B cell (primary cell): Measurements from ENCODE around the gene RAB43. TPM values are rescaled to one million over a fixed set of nuclear protein-coding genes. Genes with fewer than 3 reads are reported as not detected.

Experiments
- ATAC-seq: fragments of 200-7000 bp; cut with Tn5 transposase; one replicate; pipeline ENCODE4 v1.10.0; 2021; ENCODE audit warnings: low read depth, mild to moderate bottlenecking, moderate number of reproducible peaks, moderate library complexity
- CTCF ChIA-PET: fragments of 350-600 bp; sonication (Branson Sonifier 250); formaldehyde crosslinking; loops from one replicate; lab custom pipeline; 2021; ENCODE audit warnings: antibody characterized with exemption, inconsistent platforms; lab: Charles Lee
- POLR2A ChIA-PET: fragments of 350-600 bp; sonication (Branson Sonifier 250); formaldehyde crosslinking; loops from one replicate; lab custom pipeline; 2021; ENCODE audit warnings: antibody characterized with exemption; lab: Charles Lee
- DNase-seq: peaks from one replicate; pipeline ENCODE4 v3.0.0; 2013
- H2AFZ ChIP-seq: 2 replicates; pipeline ENCODE4 v1.6.1; 2012; ENCODE audit warnings: mild to moderate bottlenecking, low read depth, low read length; ENCODE audit not compliant: insufficient read depth, poor library complexity, severe bottlenecking
- H3K27ac ChIP-seq, 2 donors: 1 replicate in 1 of 2; 2 replicates in 1 of 2; pipeline ENCODE4 v1.5.1; 2012 to 2013; ENCODE audit warnings: low read length in 2 of 2, mild to moderate bottlenecking in 2 of 2, moderate library complexity in 1 of 2
- H3K27me3 ChIP-seq, 4 experiments: fragments of 200-600 bp in 1 of 4; sonication (generic) in 1 of 4; replicated peaks in 1 of 4; 1 replicate in 2 of 4; 2 replicates in 2 of 4; pipeline versions ENCODE4 v1.6.1 to v1.7.0; 2013 to 2016; ENCODE audit warnings: low read length in 3 of 4, mild to moderate bottlenecking in 2 of 4, mixed read lengths in 1 of 4, moderate library complexity in 1 of 4; ENCODE audit not compliant: insufficient read depth in 4 of 4, control insufficient read depth in 3 of 4; ENCODE audit errors: control extremely low read depth in 1 of 4
- H3K36me3 ChIP-seq, 2 experiments: replicated peaks in 1 of 2; 1 replicate in 1 of 2; 2 replicates in 1 of 2; pipeline versions ENCODE4 v1.6.1 to v1.7.1; 2013; ENCODE audit warnings: low read length in 1 of 2; ENCODE audit not compliant: insufficient read depth in 2 of 2, control insufficient read depth in 1 of 2; ENCODE audit errors: control extremely low read depth in 1 of 2, extremely low read depth in 1 of 2
- H3K4me1 ChIP-seq, 2 donors: fragments of 200-600 bp in 1 of 2; sonication (generic) in 1 of 2; 1 replicate in 1 of 2; 2 replicates in 1 of 2; pipeline versions ENCODE4 v1.5.1 to v1.6.1; 2013 to 2017; ENCODE audit warnings: low read length in 2 of 2; ENCODE audit not compliant: control insufficient read depth in 2 of 2, insufficient read depth in 2 of 2
- H3K4me2 ChIP-seq: replicated peaks from 2 replicates; pipeline ENCODE3; 2012; ENCODE audit warnings: mild to moderate bottlenecking, low read depth, low read length; ENCODE audit not compliant: poor library complexity, severe bottlenecking
- H3K4me3 ChIP-seq, 5 experiments: fragments of 200-600 bp in 1 of 5; sonication (generic) in 1 of 5; 1 replicate in 3 of 5; 2 replicates in 2 of 5; pipeline versions ENCODE4 v1.5.1 to v1.7.0; 2011 to 2016; ENCODE audit warnings: low read length in 4 of 5, mild to moderate bottlenecking in 4 of 5, low read depth in 2 of 5, control low read depth in 1 of 5, moderate library complexity in 1 of 5; ENCODE audit not compliant: insufficient read depth in 1 of 5; ENCODE audit errors: control extremely low read depth in 1 of 5, extremely low read depth in 1 of 5
- H3K79me2 ChIP-seq: fragments of 200-600 bp; sonication (generic); one replicate; pipeline ENCODE4 v1.6.0; 2016; ENCODE audit warnings: low read length; ENCODE audit not compliant: control insufficient read depth, insufficient read depth
- H3K9ac ChIP-seq: fragments of 200-600 bp; sonication (generic); 2 replicates; pipeline ENCODE4 v1.6.1; 2017; ENCODE audit warnings: mild to moderate bottlenecking, low read length, moderate library complexity
- H3K9me3 ChIP-seq, 3 donors: one replicate each; pipeline versions ENCODE4 v1.6.1 to v1.7.1; 2013; ENCODE audit warnings: low read length in 2 of 3; ENCODE audit not compliant: control insufficient read depth in 2 of 3, insufficient read depth in 1 of 3; ENCODE audit errors: control extremely low read depth in 1 of 3
- H4K20me1 ChIP-seq: 2 replicates; pipeline ENCODE4 v1.6.0; 2012; ENCODE audit warnings: mild to moderate bottlenecking, low read length; ENCODE audit not compliant: insufficient read depth, control insufficient read depth, poor library complexity, severe bottlenecking
- H3K27ac Mint-ChIP-seq: one replicate; pipeline ENCODE4 v1.8.0; 2021; ENCODE audit warnings: mixed read lengths
- H3K27me3 Mint-ChIP-seq: one replicate; pipeline ENCODE4 v1.8.0; 2021; ENCODE audit warnings: mixed read lengths
- H3K4me1 Mint-ChIP-seq: one replicate; pipeline ENCODE4 v1.8.0; 2021; ENCODE audit warnings: mixed read lengths
- H3K4me3 Mint-ChIP-seq: one replicate; pipeline ENCODE4 v1.8.0; 2021; ENCODE audit warnings: mixed read lengths
- H3K9me3 Mint-ChIP-seq: one replicate; pipeline ENCODE4 v1.8.0; 2022; ENCODE audit warnings: mixed read lengths; ENCODE audit not compliant: insufficient read depth
- CTCF ChIP-seq: fragments of 200-600 bp; IDR thresholded peaks from one replicate; pipeline ENCODE4 v1.8.0; 2022; ENCODE audit warnings: antibody characterized with exemption, mild to moderate bottlenecking
- EZH2 ChIP-seq: IDR thresholded peaks from 2 replicates; pipeline ENCODE4 v1.6.1; 2012; ENCODE audit warnings: borderline replicate concordance, low read depth, mild to moderate bottlenecking, moderate library complexity, low read length; ENCODE audit not compliant: insufficient read depth, poor library complexity, severe bottlenecking
- WGBS: methylation state at CpG from one replicate; pipeline ENCODE4 v1.1.5; 2013; ENCODE audit warnings: missing lambda C conversion rate; ENCODE audit not compliant: insufficient coverage; 5-methylcytosine and 5-hydroxymethylcytosine counted together
- intact Hi-C: fragments of 100-400 bp; cut with micrococcal nuclease; formaldehyde crosslinking; loops from one replicate; pipeline ENCODE4 v1.10.0; 2022
- polyA plus RNA-seq: library from polyadenylated mRNA; depleted of rRNA; stranded (reverse); fragments of >200 nt; gene quantifications from 2 replicates; pipeline ENCODE4 v1.2.3, GENCODE V29; 2012
- total RNA-seq, 2 donors: library from RNA; stranded (reverse); fragments of 120-200 nt in 1 of 2; gene quantifications; 1 replicate in 1 of 2; 2 replicates in 1 of 2; pipeline versions ENCODE4 v1.2.3 to v1.2.4, GENCODE V29; 2013 to 2022

The RAB43 gene
- total and polyA plus RNA-seq, 2 donors (not counting 1 experiment from before 2014, with no cell fraction given): 7.6 to 14.3 TPM

DNA sequence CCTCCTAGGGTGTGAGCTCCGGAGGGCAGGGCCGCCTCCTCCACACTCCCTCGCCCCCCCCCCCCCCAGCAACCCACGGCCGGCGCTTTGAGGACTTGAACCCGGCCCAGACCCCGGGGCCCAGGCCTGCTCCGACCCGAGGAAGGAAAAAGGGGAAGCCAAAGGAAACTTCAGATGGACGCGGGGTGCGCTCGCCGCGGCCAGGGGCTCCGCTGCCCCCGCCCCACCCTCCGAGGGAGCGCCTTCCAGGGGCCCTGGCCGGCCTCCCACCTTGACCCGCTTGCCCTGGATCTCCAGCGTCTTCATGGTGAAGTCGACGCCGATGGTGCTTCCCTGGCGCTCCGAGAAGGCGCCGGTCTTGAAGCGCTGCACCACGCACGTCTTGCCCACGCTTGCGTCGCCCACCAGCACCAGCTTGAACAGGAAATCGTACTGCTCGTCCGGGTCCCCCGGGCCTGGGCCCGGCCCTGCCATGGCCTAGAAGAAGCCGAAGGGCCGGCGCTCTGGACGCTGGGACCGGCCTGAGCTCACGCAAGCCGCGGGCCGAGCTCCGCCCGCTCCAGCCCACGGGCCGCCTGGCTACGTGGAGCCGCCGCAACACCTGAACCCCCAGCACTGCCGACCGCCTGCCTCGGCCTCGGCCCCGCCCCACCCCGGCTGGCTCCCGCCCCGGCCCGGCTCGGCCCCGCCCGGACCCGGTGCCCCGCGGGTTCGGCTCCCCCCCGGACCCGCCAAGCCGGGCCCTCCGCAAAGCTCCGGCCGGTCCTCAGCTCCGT lies 400 bp downstream of the RAB43 start:
- ChIA-PET CTCF (interaction anchor here (1.2 to 4.3 kb wide), 9 partner anchors 41 to 151 kb away, joined by 3 to 32 read pairs (median 5); partner anchors contain the start of genes COPG1 and ISY1), POLR2A (interaction anchor here (0.6 to 1.8 kb wide), 13 partner anchors 12 to 471 kb away, joined by 3 to 6 read pairs (median 3); partner anchors contain the start of genes CNBP and COPG1)
- H3K4me1 Mint-ChIP-seq: peaks cover 52% of the 10 kb centered on the region
- DNase-seq (peak; percentile 67), ATAC-seq (peak; percentile 5)
- Histone ChIP-seq H3K27me3 (no peaks in the 10 kb centered on the region), H3K9ac (peak overlapping the region; percentile 80), H3K4me2 (peak overlapping the region; percentile 98), H2AFZ (peak overlapping the region; percentile 60), H3K4me1 (peaks cover 42 to 46% of the 10 kb centered on the region in 2 donors), H3K9me3 (no peaks in the 10 kb centered on the region), H3K79me2 (peaks cover 34% of the 10 kb centered on the region), H4K20me1 (peaks cover 31% of the 10 kb centered on the region), H3K27ac (peak overlapping the region; percentile 57 to 61), H3K36me3 (peaks cover 4% of the 10 kb centered on the region in 2 experiments), H3K4me3 (peak overlapping the region; percentile 68 to 81 (median 76))
- intact Hi-C loops: loop anchor here (2.0 to 5.0 kb wide), 4 partner anchors 94 to 456 kb away; partner anchors contain the start of gene COPG1
- TF ChIP-seq EZH2: no peak
- TF ChIP-seq CTCF: no peak
- WGBS: under 1% methylated on average over 79 of the region's 80 CpGs
- peak overlapping the region; percentile 88 for H3K4me3 Mint-ChIP-seq
- peak overlapping the region; percentile 84 for H3K27ac Mint-ChIP-seq
- no peaks in the 10 kb centered on the region for H3K27me3 Mint-ChIP-seq
- H3K9me3 Mint-ChIP-seq: no peaks in the 10 kb centered on the region
